Skin epidermis (tissue), 12 donors: Measurements from ENCODE around the gene SMIM30.
"Not testable (repeated sequence)": the region's sequence is repeated elsewhere in the genome, so short reads cannot be mapped to it uniquely, and the experiment has no call there.

Source experiments
- H3K27ac ChIP-seq, 21 experiments: fragments of 200-600 bp; sonication (generic) in 11 of 21; one replicate each; pipeline ENCODE4 v1.5.0; 2020; ENCODE audit warnings: mild to moderate bottlenecking in 3 of 21, inconsistent platforms in 2 of 21, moderate library complexity in 2 of 21
- H3K4me3 ChIP-seq, 7 experiments: fragments of 200-600 bp; sonication (generic) in 2 of 7; one replicate each; pipeline ENCODE4 v1.5.0; 2020; ENCODE audit warnings: inconsistent platforms in 2 of 7, mild to moderate bottlenecking in 2 of 7, moderate library complexity in 1 of 7

The SMIM30 gene

DNA sequence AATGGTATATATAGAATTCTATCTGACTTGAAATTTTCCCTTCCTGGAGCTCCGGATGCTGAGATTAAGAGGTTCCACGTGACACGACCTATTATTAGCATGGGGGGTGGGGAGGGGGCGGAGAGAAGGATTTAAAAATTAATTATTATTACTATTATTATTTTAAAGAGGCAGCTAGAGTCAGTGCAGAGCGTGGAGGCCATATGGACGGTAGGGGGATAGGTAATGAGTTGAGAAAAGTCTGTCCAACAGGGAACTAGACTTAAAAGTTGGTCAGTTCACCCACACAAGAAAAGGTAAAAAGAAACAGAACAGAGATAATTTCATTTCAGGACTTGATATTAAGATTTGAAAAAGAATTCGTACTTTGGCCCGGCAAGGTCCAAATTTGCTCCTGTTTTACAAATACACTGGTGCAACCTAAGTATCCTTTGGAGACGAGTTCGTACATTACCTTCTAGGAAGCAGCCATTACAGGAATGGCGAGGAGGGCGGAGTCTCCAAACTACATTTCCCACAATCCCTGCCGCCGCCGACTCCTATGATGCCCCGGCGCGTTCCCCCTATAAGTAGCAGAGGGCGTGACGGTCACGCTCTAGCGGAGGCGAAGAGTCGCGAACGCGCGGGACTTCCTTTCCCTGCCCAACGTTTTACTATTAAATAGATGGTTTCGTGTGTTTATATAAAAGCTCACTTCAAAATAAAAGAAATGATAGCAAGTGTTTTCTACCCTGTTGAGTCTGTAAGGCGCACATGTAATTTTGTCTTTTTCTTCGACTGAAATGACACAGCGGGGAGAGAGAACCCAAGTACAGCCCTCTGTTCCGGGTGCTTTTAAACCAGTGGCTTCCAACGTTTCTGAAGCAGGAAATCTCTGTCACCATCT is at the start of gene SMIM30:
TSS of gene SMIM30 (minus strand) at position 481 of the 886 bp plus-strand sequence. CDS start 976 bp downstream, outside the sequence.
- peak within 1 kb of the TSS; percentile 46 to 61 (median 53) for H3K4me3 ChIP-seq
- peak within 1 kb of the TSS in 19 of 21 experiments; percentile 31 to 84 (median 65) for H3K27ac ChIP-seq

- not testable (repeated sequence) for H3K27ac ChIP-seq, H3K4me3 ChIP-seq
Observed at GRCh38 chr7:113166176-113166575, 47.8 kb upstream of the SMIM30 start.

GRCh38 chr7:113161050-113161449 is 42.7 kb upstream of the SMIM30 start:
- H3K27ac ChIP-seq = no peak overlapping the region
- H3K4me3 ChIP-seq = no peak overlapping the region

- H3K27ac ChIP-seq = no peak overlapping the region
Observed at GRCh38 chr7:113159746-113160339, 41.5 kb upstream of the SMIM30 start.

DNA sequence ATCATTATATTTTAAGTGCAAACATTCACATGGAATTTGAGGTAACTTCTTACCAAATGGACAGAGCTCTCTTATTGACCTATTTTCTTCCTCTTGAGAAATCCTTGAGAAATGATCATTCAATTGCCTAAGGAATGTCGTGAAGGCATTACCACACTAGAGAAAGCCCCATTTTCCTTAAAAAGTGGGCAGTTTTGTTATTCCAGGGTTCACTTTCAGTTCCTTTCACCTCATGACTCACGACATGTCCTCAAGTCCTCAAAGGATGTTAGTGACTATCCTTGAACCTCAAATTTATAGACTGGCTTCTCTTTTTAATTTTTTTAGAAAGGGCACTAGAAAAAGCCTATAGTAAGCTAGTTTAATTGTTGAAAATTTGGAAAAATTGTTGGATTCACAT is 40.4 kb upstream of the SMIM30 start:
- no peak overlapping the region for H3K27ac ChIP-seq
- no peak overlapping the region for H3K4me3 ChIP-seq

More at GRCh38 chr7:113159746-113160339, 41.5 kb upstream of the SMIM30 start:
- no peak overlapping the region for H3K4me3 ChIP-seq

DNA sequence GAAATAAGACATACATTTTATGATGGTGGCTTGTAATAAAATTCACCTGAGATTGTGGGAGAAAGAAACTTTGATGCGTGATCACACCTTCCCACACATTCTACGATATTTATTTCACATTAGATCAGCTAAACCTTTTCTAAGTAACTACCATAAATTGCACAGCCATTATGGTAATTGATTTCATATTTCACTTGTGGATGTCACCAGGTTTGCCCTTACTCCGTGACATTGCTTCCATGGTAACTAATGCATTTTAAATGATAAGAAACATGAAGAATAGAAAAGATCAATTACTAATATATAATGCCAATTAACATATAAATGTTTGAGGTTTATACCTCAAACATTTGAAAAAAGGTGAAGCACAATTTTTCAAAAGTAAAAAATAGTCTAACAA is 35.8 kb upstream of the SMIM30 start:
- Histone ChIP-seq H3K27ac (no peak overlapping the region), H3K4me3 (no peak overlapping the region)

- Histone ChIP-seq H3K27ac (no peak overlapping the region), H3K4me3 (no peak overlapping the region)
Observed at GRCh38 chr7:113144817-113145216, 26.5 kb upstream of the SMIM30 start.

DNA sequence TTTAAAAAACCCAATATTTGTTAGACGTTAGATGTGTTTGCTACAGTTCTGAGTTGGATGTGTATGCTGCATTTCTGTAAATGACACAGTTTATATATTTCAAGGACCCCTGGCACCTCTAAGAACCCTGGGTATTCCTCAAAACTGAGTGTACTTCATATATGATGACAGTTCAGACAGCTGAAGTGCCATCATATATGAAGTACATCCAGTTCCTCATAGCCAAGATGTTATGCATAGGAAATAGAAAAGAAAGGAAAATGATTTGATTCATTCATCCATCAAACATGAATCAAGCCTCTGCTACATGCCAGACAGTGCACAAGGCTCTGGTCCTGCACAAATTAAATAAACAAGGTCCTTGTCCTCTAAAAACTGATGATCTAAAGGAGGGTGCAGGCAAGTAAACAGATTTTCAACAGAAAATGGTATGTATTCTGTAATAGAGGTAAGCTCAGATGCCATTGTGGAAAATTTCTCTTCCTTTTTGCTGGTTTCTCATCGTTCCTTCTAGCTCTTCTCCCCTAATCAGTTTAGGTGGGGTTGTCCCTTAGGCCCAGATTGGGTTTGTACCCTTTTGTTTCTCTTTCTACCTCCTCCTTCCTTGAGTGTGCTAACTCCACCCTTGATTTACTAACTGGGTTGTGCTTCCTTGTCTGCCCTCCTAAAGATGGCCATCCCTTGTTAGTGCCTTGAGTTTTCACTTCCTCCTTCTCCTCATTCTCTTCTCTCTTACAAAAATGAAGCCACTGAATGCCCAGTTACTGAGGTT is 25.3 kb upstream of the SMIM30 start:
- Histone ChIP-seq H3K4me3 (no peak overlapping the region), H3K27ac (no peak overlapping the region)

- H3K4me3 ChIP-seq = no peak overlapping the region
- H3K27ac ChIP-seq = no peak overlapping the region
Observed at GRCh38 chr7:113142385-113143119, 24.2 kb upstream of the SMIM30 start.

DNA sequence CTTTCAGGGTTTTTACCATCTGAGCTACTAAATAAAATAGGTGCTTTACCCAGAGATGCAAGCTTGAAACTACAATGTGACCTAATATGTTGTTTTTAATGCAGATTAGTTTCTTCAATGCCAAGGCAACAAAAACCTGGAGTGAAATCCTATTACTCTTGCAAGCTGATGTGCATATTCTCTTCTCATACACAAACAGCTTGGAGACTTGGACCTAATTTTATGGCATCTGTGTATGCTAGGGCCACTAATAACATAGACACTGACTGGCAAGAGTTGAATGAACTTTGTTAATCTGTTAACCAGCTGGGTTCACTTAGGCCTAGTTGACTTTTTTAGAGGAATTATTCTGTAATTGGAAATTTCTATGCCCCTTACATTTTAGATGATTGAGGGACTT is 23.4 kb upstream of the SMIM30 start:
- Histone ChIP-seq H3K27ac (no peak overlapping the region), H3K4me3 (no peak overlapping the region)

GRCh38 chr7:113140956-113141355 is 22.6 kb upstream of the SMIM30 start:
- Histone ChIP-seq H3K4me3 (no peak overlapping the region), H3K27ac (no peak overlapping the region)

DNA sequence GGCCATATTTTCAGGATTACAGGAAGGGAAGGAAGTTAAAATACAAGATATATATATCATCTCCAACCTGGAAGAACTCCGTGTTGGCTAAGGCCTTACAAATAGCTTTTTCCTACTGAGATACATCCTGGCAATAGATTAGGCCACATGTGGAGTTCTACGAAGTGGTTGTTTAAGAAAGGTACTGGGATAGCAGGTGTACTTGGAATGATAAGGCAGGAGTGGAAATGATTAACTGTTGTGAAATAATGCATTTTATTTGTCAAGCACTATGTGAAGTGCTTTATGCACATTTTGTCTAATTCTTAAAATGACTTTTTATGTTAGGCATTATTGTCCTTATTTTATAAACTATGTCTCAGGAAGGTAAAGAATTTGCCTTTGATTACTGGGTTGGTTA is 18.9 kb upstream of the SMIM30 start:
- Histone ChIP-seq H3K27ac (no peak overlapping the region), H3K4me3 (no peak overlapping the region)

DNA sequence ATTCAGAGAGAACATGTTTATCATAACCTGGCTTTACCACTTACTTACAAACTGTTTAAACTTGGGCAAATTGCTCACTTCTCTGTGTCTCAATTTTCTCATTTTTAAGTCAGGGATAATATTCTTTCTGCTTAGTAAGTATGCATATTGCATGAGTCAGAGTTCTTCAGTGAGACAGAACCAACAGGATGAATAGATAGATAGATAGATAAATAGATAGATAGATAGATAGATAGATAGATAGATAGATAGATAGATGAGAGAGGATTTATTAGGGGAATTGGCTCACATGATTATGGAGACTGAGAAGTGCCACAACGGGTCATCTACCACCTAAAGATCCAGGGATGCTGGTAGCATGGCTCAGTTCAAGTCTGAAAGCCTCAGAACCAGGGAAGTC is 15.7 kb upstream of the SMIM30 start:
- H3K27ac ChIP-seq = no peak overlapping the region
- H3K4me3 ChIP-seq = no peak overlapping the region

DNA sequence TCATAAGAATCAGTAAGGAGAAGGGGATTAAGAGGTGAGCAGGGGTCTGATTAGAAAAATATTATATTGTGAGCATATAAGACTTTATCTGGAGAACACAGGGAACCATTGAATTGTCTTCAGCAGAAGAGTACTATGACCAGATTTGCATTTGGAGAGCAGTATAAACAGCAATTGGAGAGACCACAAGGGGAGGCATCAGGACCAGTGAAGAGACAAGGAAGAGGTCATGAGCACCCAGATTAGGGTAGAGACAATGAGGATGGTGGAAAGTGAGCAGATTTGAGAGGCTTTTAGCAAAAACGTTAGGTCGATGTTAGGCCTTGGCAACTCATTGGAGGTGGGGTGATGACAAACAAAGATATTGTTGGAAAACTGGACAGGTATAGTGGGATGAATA is 13.0 kb upstream of the SMIM30 start:
- Histone ChIP-seq H3K27ac (no peak overlapping the region), H3K4me3 (no peak overlapping the region)

DNA sequence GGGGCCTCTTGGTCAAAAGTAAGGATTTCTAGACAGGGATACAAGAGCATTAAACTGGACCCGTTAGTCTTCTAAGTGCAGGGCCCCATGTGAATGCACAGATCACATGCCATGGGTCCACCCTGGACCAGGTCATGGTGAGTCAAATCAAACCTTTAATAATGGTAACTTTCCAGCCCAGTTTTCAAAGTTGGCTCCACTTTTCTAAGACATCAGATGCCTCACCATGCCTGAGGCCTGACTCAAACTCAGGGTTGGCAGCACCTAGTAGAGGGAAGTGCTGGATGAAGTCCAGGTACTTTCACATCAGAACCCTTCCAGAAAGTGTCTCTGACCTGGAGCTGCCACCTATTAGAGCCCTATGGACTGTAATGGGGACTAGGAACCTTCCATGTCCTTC is 9.7 kb upstream of the SMIM30 start:
- H3K4me3 ChIP-seq = no peak overlapping the region
- no peak overlapping the region for H3K27ac ChIP-seq

DNA sequence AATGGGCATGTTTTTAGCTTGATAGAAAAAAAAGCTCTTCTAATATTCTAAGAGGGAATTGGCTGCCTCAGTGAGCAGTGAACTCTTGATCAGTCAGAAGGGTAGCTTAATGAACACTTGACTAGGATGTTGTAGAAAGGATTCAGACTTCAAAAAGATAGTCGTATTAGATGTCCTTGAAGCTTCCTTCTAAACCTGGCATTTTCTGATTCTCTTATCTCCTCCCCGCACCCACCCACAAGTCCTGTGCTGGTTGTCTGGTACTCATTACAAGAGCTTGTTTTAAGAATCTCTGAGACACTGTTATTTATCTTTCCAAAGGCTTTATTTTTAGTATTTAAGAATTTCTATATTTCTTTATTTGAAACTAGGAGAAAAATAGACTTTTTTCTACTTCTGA is 7.4 kb upstream of the SMIM30 start:
- Histone ChIP-seq H3K4me3 (no peak overlapping the region), H3K27ac (no peak overlapping the region)

GRCh38 chr7:113122744-113123143 is 4.4 kb upstream of the SMIM30 start:
- Histone ChIP-seq H3K4me3 (no peak overlapping the region), H3K27ac (no peak overlapping the region)

- Histone ChIP-seq H3K4me3 (no peak overlapping the region), H3K27ac (no peak overlapping the region)
Observed at GRCh38 chr7:113120647-113121046, 2.3 kb upstream of the SMIM30 start.

DNA sequence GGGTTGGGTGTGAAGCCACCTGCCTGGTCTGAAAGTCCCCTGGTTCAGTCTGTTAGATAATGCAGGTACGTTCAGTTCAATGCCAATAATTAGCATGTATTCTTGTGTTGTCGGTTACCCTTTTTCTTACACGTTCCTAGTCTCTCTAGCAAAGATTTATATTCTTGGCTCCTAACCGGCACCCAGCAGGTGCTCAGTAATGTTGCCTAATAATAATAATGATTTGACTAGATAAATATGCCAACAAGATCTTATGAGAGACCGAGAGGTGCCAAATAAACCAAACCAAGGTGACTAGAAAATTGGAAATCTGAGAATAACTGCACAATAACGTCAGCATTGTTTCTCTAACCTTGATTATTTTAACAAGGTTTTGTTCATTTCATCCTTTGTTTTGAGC is 1.1 kb upstream of the SMIM30 start:
- Histone ChIP-seq H3K27ac (peak overlapping the region in 1 of 21 experiments; percentile 69), H3K4me3 (peak overlapping the region in 1 of 7 experiments; percentile 58)

DNA sequence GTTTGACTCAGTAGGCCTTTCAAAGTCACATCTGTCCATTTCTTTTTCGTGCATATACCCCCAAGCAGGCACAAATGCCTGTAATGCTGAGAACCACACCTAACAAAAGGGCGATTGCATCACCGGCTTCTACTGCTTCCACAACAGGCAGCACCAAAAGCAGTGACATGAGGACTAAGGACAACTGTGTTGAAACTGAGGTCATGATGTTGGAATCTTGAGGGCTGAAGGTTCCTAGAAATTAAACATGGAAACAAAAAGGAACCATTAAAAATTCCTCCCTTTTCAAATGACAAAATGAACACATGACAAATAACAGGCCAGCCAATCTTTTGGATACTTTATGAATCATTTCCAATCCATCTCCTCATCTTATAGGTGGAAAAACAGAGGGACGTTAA is 980 bp downstream of the SMIM30 start:
- peak overlapping the region in 2 of 7 experiments; percentile 48 to 61 for H3K4me3 ChIP-seq
- H3K27ac ChIP-seq = peak overlapping the region in 6 of 21 experiments; percentile 65 to 84 (median 76)
